SK-N-SH treated with all-trans-retinoic acid at 6 μM for 48 hours (cell line): ENCODE data around the gene SBDS.

Experiments used
- ARNTL ChIP-seq: fragments of 450-650 bp; formaldehyde crosslinking; IDR thresholded peaks from 2 replicates; pipeline ENCODE4 v1.5.0; 2020; ENCODE audit warnings: low read depth, mild to moderate bottlenecking, moderate library complexity, borderline replicate concordance
- CREB5 ChIP-seq: fragments of 250-450 bp; sonication (Bioruptor Pico); IDR thresholded peaks from 2 replicates; pipeline ENCODE4 v1.5.1; 2020; ENCODE audit warnings: low read depth, mild to moderate bottlenecking, moderate library complexity
- CSRNP3 ChIP-seq: fragments of 250-450 bp; sonication (Bioruptor Pico); IDR thresholded peaks from 2 replicates; pipeline ENCODE4 v1.5.1; 2021; ENCODE audit warnings: mild to moderate bottlenecking, moderate library complexity
- ESRRG ChIP-seq: fragments of 250-450 bp; sonication (Bioruptor Pico); IDR thresholded peaks from 2 replicates; pipeline ENCODE4 v1.6.1; 2021; ENCODE audit warnings: mild to moderate bottlenecking
- ISL1 ChIP-seq: fragments of 250-450 bp; sonication (Bioruptor Pico); IDR thresholded peaks from 2 replicates; pipeline ENCODE4 v2.1.2; 2022; ENCODE audit warnings: mild to moderate bottlenecking, moderate library complexity
- PATZ1 ChIP-seq: fragments of 250-450 bp; sonication (Bioruptor Pico); IDR thresholded peaks from 2 replicates; pipeline ENCODE4 v1.8.0; 2020; ENCODE audit warnings: mild to moderate bottlenecking, moderate library complexity, borderline replicate concordance
- RARB ChIP-seq: fragments of 250-450 bp; sonication (Bioruptor Pico); IDR thresholded peaks from 2 replicates; pipeline ENCODE4 v1.8.0; 2021; ENCODE audit warnings: mild to moderate bottlenecking, moderate library complexity
- SNAI2 ChIP-seq: fragments of 250-450 bp; sonication (Bioruptor Pico); IDR thresholded peaks from 2 replicates; pipeline ENCODE4 v1.5.0; 2020; ENCODE audit warnings: mild to moderate bottlenecking, moderate library complexity
- TOX ChIP-seq: fragments of 250-450 bp; sonication (Bioruptor Pico); IDR thresholded peaks from 2 replicates; pipeline ENCODE4 v1.8.0; 2021; ENCODE audit warnings: mild to moderate bottlenecking, moderate library complexity, borderline replicate concordance
- ZFP30 ChIP-seq: fragments of 450-650 bp; formaldehyde crosslinking; IDR thresholded peaks from 2 replicates; pipeline ENCODE4 v1.5.0; 2022; ENCODE audit warnings: mild to moderate bottlenecking, moderate library complexity
- ZNF70 ChIP-seq: fragments of 450-650 bp; formaldehyde crosslinking; IDR thresholded peaks from 2 replicates; pipeline ENCODE4 v1.5.0; 2020; ENCODE audit warnings: mild to moderate bottlenecking, moderate library complexity

GRCh38 chr7:66950311-66950710 is 45.1 kb downstream of the SBDS start:
- TF ChIP-seq ZNF70 (CRISPR knock-in tag) = no peak
- TF ChIP-seq SNAI2 (CRISPR knock-in tag) = no peak
- no peak for TF ChIP-seq TOX
- no peak for TF ChIP-seq CSRNP3 (CRISPR knock-in tag)
- TF ChIP-seq RARB (CRISPR knock-in tag) = no peak
- TF ChIP-seq ISL1 = no peak
- no peak for TF ChIP-seq ZFP30 (CRISPR knock-in tag)
- no peak for TF ChIP-seq ARNTL (CRISPR knock-in tag)
- no peak for TF ChIP-seq ESRRG
- no peak for TF ChIP-seq PATZ1 (CRISPR knock-in tag)
- TF ChIP-seq CREB5 (CRISPR knock-in tag) = no peak
